GM21526 (cell line): Measurements from ENCODE around the gene DDI1.

Experiments
- ATAC-seq: cut with Tn5 transposase; IDR thresholded peaks from one replicate; pipeline ENCODE4 v1.9.1; 2021; ENCODE audit warnings: moderate library complexity; ENCODE audit not compliant: unreplicated experiment, low FRiP score

Gene DDI1

GRCh38 chr11:104075706-104076105 is 39.3 kb downstream of the DDI1 start:
- ATAC-seq, result no peak

GRCh38 chr11:104076455-104076854 is 40.0 kb downstream of the DDI1 start:
- ATAC-seq, result no peak

DNA sequence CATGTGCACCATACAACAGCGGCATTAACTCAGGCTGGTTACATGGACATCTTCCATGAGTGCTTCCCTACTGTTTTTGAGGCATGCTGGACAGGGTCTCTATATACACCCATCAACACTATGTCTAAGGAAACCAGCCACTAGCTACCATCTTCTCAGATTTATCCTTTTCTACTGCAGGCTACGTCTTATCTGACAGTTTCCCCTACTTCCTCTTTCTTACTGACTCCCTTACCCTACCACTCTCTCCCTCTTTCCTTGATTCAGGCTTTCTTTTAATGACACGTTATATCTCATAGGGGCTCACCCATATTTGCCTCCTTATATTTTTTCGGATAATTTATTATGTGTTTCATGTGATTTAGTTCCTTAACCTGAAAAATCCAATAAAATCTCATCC is 41.8 kb downstream of the DDI1 start:
- no peak for ATAC-seq

- ATAC-seq, result no peak
These were observed 42.6 kb downstream of the DDI1 start for GRCh38 chr11:104078995-104079394.

DNA sequence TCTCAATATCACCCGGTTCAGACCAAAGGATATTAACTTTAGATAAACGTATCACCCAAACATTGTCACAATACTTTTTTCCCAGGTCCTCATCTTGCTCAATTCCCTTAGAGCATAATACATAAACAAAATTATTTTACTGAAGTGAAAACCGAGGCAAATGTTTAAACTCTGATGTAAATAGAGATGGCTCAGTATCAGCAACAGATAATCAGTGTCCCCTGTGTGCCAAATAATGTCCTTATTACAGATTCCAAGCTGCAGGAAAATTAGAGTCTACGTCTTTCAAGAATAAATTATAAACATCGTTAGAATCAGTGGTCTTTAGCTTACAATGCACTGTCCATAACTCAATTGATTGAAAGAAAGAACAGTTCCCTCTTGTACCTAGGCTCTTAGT is 50.2 kb downstream of the DDI1 start:
- ATAC-seq, result no peak
